Measurements from ENCODE around the gene HOXD9. TPM values are rescaled to one million over a fixed set of nuclear protein-coding genes. Genes with fewer than 3 reads are reported as not detected.

Gene HOXD9
- total RNA-seq, 2 experiments from 2014 or later: not detected

DNA sequence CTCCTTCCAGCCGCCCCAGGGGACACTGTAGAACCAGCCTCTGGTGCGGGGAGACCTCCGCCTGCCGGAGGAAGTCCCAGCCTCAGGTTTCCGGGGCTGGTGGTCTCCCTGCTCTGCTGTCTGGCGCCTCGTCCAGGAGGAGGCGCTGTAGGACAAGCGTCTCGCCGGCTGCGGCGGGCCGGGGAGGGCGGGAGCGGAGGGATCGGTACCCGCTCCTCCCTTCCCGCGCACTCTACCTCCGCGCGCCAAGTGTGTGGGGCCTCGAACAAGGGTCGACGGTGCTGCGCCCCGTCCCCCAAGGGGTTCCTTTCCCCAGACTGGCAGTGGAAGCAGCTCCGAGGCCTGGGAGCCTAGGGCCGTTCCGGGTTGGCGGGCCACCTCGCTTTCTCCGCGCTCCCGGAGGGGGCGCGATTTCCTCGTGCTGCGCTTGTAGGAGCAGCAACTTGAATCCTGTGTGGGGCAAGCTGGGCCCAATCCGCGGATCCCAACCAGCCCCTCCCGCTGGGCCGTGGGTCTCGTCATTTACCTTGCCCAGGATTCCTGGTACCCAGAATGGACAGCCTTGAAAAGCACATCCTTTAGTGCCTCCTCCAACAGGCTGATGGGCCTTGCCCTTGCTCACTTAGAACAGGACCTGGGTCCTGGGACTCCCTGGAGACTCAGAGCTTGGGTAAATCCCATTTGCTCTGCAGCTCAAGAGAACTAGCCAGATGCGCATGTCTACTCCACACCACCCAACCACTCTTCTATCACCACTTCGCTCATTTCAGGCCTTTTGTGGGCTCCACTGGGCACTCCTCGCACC lies 18.2 kb downstream of the HOXD9 start:
- peaks cover 95% of the 10 kb centered on the region for H3K27me3 Mint-ChIP-seq
- peaks cover 3% of the 10 kb centered on the region for H3K36me3 Mint-ChIP-seq (ENCODE audit: low read depth)
- peak overlapping the region; percentile 39 for H3K4me3 Mint-ChIP-seq
- no peak overlapping the region for H3K27ac Mint-ChIP-seq
- peaks cover 14 to 44% of the 10 kb centered on the region in 2 experiments for H3K9me3 ChIP-seq (ENCODE audit: control insufficient read depth in 1 of 2, insufficient read depth in 1 of 2, low read length in 2 of 2)
- H3K9me3 Mint-ChIP-seq: peaks cover 4% of the 10 kb centered on the region
- peaks cover 35% of the 10 kb centered on the region for H3K4me1 Mint-ChIP-seq (ENCODE audit: low read depth)
- ATAC-seq (ENCODE audit: poor library complexity): peak; percentile 88
- ChIA-PET POLR2A (interaction anchor here (0.6 to 1.1 kb wide), 3 partner anchors 14 to 712 kb away, joined by 3 read pairs; no protein-coding TSS in a partner anchor), CTCF (interaction anchor here (0.9 to 1.0 kb wide), 2 partner anchors 14 to 314 kb away, joined by 3 read pairs; no protein-coding TSS in a partner anchor)
- intact Hi-C loops (cut with DNase I, micrococcal nuclease): loop anchor here (5.0 kb wide), 1 partner anchor 317 kb away; no protein-coding TSS in a partner anchor
- peak; percentile 15 to 79 (median 50) for DNase-seq
- TF ChIP-seq, protein P1, sequence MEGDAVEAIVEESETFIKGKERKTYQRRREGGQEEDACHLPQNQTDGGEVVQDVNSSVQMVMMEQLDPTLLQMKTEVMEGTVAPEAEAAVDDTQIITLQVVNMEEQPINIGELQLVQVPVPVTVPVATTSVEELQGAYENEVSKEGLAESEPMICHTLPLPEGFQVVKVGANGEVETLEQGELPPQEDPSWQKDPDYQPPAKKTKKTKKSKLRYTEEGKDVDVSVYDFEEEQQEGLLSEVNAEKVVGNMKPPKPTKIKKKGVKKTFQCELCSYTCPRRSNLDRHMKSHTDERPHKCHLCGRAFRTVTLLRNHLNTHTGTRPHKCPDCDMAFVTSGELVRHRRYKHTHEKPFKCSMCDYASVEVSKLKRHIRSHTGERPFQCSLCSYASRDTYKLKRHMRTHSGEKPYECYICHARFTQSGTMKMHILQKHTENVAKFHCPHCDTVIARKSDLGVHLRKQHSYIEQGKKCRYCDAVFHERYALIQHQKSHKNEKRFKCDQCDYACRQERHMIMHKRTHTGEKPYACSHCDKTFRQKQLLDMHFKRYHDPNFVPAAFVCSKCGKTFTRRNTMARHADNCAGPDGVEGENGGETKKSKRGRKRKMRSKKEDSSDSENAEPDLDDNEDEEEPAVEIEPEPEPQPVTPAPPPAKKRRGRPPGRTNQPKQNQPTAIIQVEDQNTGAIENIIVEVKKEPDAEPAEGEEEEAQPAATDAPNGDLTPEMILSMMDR (IDR thresholded peaks at IDR 0.05): peak; percentile 35
- H3K27me3 ChIP-seq (ENCODE audit: control insufficient read depth in 1 of 2, insufficient read depth in 2 of 2, low read length in 2 of 2): peaks cover 85 to 98% of the 10 kb centered on the region in 2 experiments
- H3K36me3 ChIP-seq (ENCODE audit: insufficient read depth, low read length): no peaks in the 10 kb centered on the region
- peak overlapping the region; percentile 29 for H3K4me3 ChIP-seq (ENCODE audit: low read length)
- peaks cover 35% of the 10 kb centered on the region for H3K4me1 ChIP-seq (ENCODE audit: insufficient read depth, low read length)
- no peak overlapping the region for H3K27ac ChIP-seq (ENCODE audit: low read depth in 1 of 2, low read length in 2 of 2)

DNA sequence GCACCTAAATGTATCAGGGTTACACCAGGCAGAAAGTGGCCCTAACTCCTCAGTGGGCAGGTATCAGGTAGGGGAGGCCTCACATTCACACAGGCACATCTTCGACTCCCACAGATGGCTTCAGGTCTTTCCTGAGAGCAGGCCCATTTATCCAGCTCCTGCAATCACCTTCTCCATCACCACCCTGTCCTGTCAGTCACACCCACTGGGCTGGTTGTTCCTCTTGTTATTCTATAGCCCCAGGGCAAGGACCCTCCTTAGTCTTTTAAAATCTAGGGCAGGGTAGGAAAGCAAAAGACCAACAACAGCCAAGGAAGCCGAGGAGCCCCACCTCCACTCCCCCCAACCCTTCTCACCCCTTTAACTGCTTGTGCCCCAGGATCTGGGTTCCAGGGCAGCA lies 19.8 kb downstream of the HOXD9 start:
- peaks cover 27% of the 10 kb centered on the region for H3K4me1 Mint-ChIP-seq (ENCODE audit: low read depth)
- Histone ChIP-seq H3K27ac (ENCODE audit: low read depth in 1 of 2, low read length in 2 of 2) (no peak overlapping the region), H3K4me3 (ENCODE audit: low read length) (no peak overlapping the region), H3K27me3 (ENCODE audit: control insufficient read depth in 1 of 2, insufficient read depth in 2 of 2, low read length in 2 of 2) (peaks cover 86 to 98% of the 10 kb centered on the region in 2 experiments), H3K4me1 (ENCODE audit: insufficient read depth, low read length) (peaks cover 21% of the 10 kb centered on the region), H3K36me3 (ENCODE audit: insufficient read depth, low read length) (no peaks in the 10 kb centered on the region), H3K9me3 (ENCODE audit: control insufficient read depth in 1 of 2, insufficient read depth in 1 of 2, low read length in 2 of 2) (peaks cover 14 to 35% of the 10 kb centered on the region in 2 experiments)
- H3K36me3 Mint-ChIP-seq (ENCODE audit: low read depth): peaks cover 3% of the 10 kb centered on the region
- H3K27ac Mint-ChIP-seq: no peak overlapping the region
- ChIA-PET CTCF (no interaction called here), POLR2A (no interaction called here)
- DNase-seq: no peak
- H3K9me3 Mint-ChIP-seq: peaks cover 4% of the 10 kb centered on the region
- ATAC-seq (ENCODE audit: poor library complexity): no peak
- TF ChIP-seq, protein P1 (IDR thresholded peaks at IDR 0.05): no peak
- H3K4me3 Mint-ChIP-seq: no peak overlapping the region
- peaks cover 97% of the 10 kb centered on the region for H3K27me3 Mint-ChIP-seq
- intact Hi-C loops (cut with DNase I, micrococcal nuclease): loop anchor here (5.0 kb wide), 1 partner anchor 315 kb away; no protein-coding TSS in a partner anchor

DNA sequence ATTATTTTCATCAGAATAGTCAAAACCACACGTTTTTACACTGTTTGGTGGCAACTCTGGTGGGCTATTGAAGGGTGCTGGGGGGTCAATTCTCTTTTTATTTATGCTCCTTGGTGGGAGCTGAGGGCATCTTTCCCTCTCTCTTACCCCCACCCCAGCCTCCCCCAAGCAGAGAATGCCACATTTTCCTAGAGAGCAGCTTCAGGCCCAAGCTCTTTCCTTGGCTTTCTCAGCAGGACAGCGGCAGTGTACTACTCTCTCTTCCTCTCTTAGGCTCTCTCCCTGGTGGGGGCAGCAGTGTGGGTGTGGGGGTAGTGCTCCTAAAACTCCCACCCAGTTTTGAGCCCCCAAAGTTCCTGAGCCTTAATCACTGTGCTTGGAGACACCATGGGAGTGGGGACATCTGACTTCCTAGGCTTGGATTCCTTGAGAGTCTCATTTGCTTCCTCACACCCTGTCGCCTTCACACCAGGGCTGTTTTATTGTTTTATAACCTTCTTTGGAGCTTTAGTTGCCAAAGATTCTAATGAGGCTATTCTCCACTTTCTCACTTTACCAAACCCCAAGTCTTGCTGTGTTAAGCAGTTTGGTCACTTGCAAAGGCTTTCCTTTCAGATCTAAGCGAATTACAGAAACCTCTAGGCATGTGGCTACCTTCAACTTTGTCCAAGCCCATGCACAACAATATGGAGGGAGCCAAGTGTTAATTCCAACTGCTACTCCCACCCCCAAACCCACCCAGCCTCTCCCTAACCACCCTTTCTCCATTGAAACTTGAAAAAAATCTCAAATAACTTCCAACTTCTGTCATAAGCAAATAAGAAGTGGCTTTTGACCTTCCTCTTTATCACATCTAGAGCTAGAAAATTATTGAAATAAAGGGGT lies 22.8 kb downstream of the HOXD9 start:
- intact Hi-C loops (cut with DNase I, micrococcal nuclease): no loop called here
- DNase-seq (no peak), ATAC-seq (ENCODE audit: poor library complexity) (no peak)
- Histone ChIP-seq H3K4me1 (ENCODE audit: insufficient read depth, low read length) (peaks cover 15% of the 10 kb centered on the region), H3K27me3 (ENCODE audit: control insufficient read depth in 1 of 2, insufficient read depth in 2 of 2, low read length in 2 of 2) (peaks cover 90 to 98% of the 10 kb centered on the region in 2 experiments), H3K27ac (ENCODE audit: low read depth in 1 of 2, low read length in 2 of 2) (no peak overlapping the region), H3K9me3 (ENCODE audit: control insufficient read depth in 1 of 2, insufficient read depth in 1 of 2, low read length in 2 of 2) (peaks cover 0 to 39% of the 10 kb centered on the region in 2 experiments), H3K36me3 (ENCODE audit: insufficient read depth, low read length) (no peaks in the 10 kb centered on the region), H3K4me3 (ENCODE audit: low read length) (no peak overlapping the region)
- H3K4me1 Mint-ChIP-seq (ENCODE audit: low read depth): peaks cover 8% of the 10 kb centered on the region
- POLR2A ChIA-PET: no interaction called here
- H3K36me3 Mint-ChIP-seq (ENCODE audit: low read depth): peaks cover 3% of the 10 kb centered on the region
- H3K27me3 Mint-ChIP-seq: peaks cover 97% of the 10 kb centered on the region
- no peak overlapping the region for H3K27ac Mint-ChIP-seq
- H3K9me3 Mint-ChIP-seq: no peaks in the 10 kb centered on the region
- TF ChIP-seq, protein P1 (IDR thresholded peaks at IDR 0.05): no peak
- no peak overlapping the region for H3K4me3 Mint-ChIP-seq
- CTCF ChIA-PET: no interaction called here

Data from CD4-positive, alpha-beta T cell (primary cell).